GM12892 (cell line): ENCODE results near the gene GPR152.

ENCODE experiments used
- POLR2A ChIP-seq: IDR thresholded peaks from 2 replicates; pipeline ENCODE4 v1.6.1; 2011; ENCODE audit warnings: low read depth, low read length, control low read depth
- POLR2AphosphoS5 ChIP-seq: IDR thresholded peaks from 2 replicates; pipeline ENCODE4 v1.6.1; 2011; ENCODE audit warnings: low read depth, low read length, control low read depth
- TAF1 ChIP-seq: IDR thresholded peaks from 2 replicates; pipeline ENCODE4 v1.6.1; 2011; ENCODE audit warnings: low read depth, mild to moderate bottlenecking, control low read depth, low read length, borderline replicate concordance

- TF ChIP-seq POLR2A (no peak), TAF1 (no peak), POLR2AphosphoS5 (no peak)
These were observed 33.0 kb downstream of the GPR152 start for GRCh38 chr11:67419325-67420049.
